ENCODE data around the gene BMP8A. TPM values are rescaled to one million over a fixed set of nuclear protein-coding genes. Genes with fewer than 3 reads are reported as not detected.
A peak's percentile ranks its signal among the peaks of the same experiment; 100 is the strongest.
"Not testable (repeated sequence)": the region's sequence is repeated elsewhere in the genome, so short reads cannot be mapped to it uniquely, and the experiment has no call there.

Gene BMP8A
- total RNA-seq, 3 donors from 2014 or later: 0.33 TPM; not detected in 2

DNA sequence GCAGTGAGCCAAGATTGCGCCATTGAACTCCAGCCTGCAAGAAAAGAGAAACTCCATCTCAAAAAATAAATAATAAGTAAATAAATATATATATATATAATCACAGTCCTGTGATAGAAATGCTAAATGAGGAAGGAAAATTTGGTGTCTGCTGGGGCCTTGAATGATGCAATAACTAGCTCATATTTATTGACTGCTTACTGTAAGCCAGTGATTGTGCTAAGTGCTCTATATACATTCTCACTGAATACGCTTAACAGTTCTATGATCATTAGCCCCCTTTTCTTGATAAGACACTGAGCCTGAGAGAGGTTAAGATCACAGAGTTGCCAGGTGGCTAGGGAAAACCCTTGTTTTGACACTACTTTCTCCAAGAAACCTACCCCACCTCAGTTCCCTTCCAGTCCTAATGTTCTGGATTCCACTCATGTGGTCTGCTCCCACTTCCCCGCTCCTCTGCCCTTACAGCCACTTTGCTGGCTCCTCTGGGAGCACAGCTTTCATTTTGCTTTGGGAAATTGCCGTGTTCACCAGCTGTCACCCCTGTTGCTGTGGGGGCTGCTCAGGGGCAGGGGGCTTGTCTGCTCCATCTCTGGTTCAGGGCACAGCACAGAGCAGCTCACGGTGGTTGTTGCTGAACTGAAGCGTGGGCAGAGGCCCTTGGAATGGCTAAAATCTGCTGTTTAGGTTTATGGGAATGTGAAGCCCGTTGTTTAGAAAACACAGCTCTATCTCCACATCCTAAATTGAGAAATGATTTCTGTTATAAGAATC is 2.5 kb upstream of the BMP8A start:
- no peak for TF ChIP-seq POLR2AphosphoS5 (IDR thresholded peaks at IDR 0.05)
- TF ChIP-seq, protein P1, sequence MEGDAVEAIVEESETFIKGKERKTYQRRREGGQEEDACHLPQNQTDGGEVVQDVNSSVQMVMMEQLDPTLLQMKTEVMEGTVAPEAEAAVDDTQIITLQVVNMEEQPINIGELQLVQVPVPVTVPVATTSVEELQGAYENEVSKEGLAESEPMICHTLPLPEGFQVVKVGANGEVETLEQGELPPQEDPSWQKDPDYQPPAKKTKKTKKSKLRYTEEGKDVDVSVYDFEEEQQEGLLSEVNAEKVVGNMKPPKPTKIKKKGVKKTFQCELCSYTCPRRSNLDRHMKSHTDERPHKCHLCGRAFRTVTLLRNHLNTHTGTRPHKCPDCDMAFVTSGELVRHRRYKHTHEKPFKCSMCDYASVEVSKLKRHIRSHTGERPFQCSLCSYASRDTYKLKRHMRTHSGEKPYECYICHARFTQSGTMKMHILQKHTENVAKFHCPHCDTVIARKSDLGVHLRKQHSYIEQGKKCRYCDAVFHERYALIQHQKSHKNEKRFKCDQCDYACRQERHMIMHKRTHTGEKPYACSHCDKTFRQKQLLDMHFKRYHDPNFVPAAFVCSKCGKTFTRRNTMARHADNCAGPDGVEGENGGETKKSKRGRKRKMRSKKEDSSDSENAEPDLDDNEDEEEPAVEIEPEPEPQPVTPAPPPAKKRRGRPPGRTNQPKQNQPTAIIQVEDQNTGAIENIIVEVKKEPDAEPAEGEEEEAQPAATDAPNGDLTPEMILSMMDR (IDR thresholded peaks at IDR 0.05): no peak
- no peak for TF ChIP-seq POLR2A (IDR thresholded peaks at IDR 0.05)
- H3K27me3 ChIP-seq: peaks cover 0 to 7% of the 10 kb centered on the region in 2 donors
- H3K27ac ChIP-seq: no peak overlapping the region
- H3K36me3 ChIP-seq: no peaks in the 10 kb centered on the region
- DNase-seq (ENCODE audit: low spot score in 2 of 2): no peak
- peaks cover 0 to 8% of the 10 kb centered on the region in 2 donors for H3K4me1 ChIP-seq
- intact Hi-C loops (cut with DNase I; ENCODE audit: low total_unique reads): no loop called here
- H3K4me3 ChIP-seq: no peak overlapping the region
- H3K9me3 ChIP-seq: no peaks in the 10 kb centered on the region

DNA sequence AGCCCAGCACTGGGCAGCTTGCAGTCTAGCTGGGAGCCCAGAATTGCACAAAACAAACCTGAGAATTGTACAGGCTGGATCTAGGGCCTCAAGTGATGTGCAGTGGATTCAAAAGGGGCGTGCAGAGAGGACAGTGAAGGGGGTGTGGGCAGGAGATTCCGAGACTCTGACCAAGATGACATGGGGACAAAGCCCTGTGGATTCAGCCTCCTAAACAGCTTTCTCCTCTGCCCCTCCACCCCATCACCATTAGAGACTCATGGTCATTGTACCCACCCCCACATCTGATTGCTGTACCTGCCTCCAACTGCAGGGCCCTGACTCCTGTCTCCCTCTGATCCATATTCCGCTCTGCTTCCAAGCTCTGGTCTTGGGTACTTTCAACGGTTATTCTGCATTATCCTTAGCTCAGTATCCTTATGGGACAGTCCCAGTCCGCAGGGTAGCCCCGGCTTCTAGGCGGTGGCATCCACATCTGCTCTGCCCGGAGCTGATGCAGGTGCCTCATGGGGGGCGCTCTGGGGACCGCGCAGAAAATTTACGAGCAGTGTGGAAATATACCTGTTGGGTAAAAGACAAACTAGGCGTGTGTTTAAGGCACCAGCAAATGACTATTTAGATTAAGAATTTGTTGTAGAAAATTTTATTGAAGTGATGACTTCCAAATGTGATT is 1.7 kb upstream of the BMP8A start:
- peaks cover 0 to 7% of the 10 kb centered on the region in 2 donors for H3K27me3 ChIP-seq
- intact Hi-C loops (cut with DNase I; ENCODE audit: low total_unique reads): no loop called here
- DNase-seq (ENCODE audit: low spot score in 2 of 2): no peak

GRCh38 chr1:39490596-39491145 is 765 bp upstream of the BMP8A start:
- intact Hi-C loops (cut with DNase I; ENCODE audit: low total_unique reads): no loop called here
- peak overlapping the region; percentile 17 to 75 (median 52) for H3K4me3 ChIP-seq
- no peaks in the 10 kb centered on the region for H3K36me3 ChIP-seq
- H3K27ac ChIP-seq: no peak overlapping the region
- TF ChIP-seq, protein P1 (IDR thresholded peaks at IDR 0.05): no peak
- no peak for TF ChIP-seq POLR2AphosphoS5 (IDR thresholded peaks at IDR 0.05)
- TF ChIP-seq POLR2A (IDR thresholded peaks at IDR 0.05): no peak
- H3K4me1 ChIP-seq: peaks cover 0 to 8% of the 10 kb centered on the region in 2 donors
- no peaks in the 10 kb centered on the region for H3K9me3 ChIP-seq
- peaks cover 0 to 7% of the 10 kb centered on the region in 2 donors for H3K27me3 ChIP-seq
- no peak for DNase-seq (ENCODE audit: low spot score in 2 of 2)

More for the DNA sequence above, 1.7 kb upstream of the BMP8A start:
- Histone ChIP-seq H3K36me3 (no peaks in the 10 kb centered on the region), H3K4me3 (no peak overlapping the region), H3K4me1 (peaks cover 0 to 8% of the 10 kb centered on the region in 2 donors), H3K27ac (no peak overlapping the region), H3K9me3 (no peaks in the 10 kb centered on the region)
- TF ChIP-seq POLR2AphosphoS5 (IDR thresholded peaks at IDR 0.05): no peak
- no peak for TF ChIP-seq POLR2A (IDR thresholded peaks at IDR 0.05)
- TF ChIP-seq, protein P1 (IDR thresholded peaks at IDR 0.05): no peak

DNA sequence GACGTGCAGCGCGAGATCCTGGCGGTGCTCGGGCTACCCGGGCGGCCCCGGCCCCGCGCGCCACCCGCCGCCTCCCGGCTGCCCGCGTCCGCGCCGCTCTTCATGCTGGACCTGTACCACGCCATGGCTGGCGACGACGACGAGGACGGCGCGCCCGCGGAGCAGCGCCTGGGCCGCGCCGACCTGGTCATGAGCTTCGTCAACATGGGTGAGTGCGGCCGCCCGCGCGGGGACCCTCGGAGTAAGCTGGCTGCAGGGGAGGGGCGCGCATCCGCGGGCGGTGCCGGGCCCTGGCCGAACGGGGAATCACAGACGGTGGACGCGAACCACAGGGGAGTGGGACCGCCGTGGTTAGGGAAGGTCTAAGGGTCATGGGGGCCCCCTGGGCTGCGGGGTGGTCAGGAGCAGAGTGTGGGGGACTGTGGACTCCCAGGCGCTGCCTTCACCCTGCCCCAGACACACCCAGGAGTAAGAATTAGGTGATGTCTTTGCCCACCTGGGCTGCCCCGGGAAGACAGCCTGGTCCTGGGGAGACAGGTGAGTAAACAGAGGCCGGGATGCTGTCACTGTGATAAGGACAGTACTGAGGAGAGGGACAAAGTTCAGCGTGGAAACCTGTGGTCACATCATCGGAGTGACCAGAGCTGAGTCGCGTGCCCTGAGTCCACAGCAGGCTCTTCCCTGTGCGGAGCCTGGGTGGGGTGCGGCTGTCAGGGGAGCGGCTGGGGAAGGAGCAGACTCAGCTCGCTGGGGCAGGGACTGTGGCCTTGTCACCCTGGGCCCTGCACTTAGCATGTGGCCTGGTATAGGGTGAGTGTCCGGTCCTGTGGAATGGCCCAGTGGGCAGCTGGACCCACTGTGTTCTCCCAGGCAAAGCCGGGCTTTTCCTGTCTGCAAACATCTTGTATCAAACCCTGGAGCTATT is 944 bp downstream of the BMP8A start:
- intact Hi-C loops (cut with DNase I; ENCODE audit: low total_unique reads); H3K9me3 ChIP-seq; H3K4me1 ChIP-seq; H3K27me3 ChIP-seq; H3K36me3 ChIP-seq; H3K27ac ChIP-seq; DNase-seq (ENCODE audit: low spot score in 2 of 2): not testable (repeated sequence)
- peak overlapping the region in 2 of 3 donors; percentile 52 to 75 for H3K4me3 ChIP-seq

DNA sequence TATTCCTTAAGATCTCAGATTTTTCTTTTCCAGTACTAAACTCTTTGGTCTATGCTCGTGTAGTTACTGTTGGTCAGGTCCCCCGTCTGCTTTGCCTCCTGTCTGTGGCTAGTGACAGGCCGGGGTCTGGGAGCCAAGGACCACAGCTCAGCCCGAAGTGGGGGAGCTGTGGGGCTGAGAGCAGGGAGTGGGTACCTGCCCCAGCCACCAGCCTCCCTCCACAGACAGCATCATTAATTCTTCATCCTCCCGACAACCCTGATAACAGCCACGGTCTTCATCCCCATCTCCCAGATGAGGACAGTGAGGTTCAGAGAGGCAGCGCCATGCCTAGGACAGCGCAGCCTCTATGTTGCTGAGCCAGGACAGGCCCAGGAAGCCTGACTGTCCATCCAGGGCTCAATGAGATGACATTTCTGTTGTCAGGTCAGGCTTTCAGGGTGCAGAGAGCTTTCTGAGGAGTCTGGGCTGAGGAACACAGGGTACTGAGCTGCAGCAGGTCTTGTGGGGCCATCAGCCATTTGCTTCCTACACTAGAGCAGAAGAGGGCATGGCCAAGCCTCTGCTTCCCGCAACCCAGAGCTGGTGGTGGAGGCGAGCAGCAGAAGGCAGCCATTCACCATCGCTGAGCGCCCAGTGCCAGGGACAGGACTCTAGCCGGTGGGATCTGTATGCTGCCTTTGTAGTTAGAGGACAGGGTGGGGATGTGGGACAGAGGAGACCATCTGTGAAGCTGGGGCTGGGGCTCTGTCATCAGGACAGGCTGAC is 1.8 kb downstream of the BMP8A start:
- H3K4me1 ChIP-seq; H3K36me3 ChIP-seq; intact Hi-C loops (cut with DNase I; ENCODE audit: low total_unique reads); H3K27me3 ChIP-seq; H3K27ac ChIP-seq; H3K9me3 ChIP-seq; DNase-seq (ENCODE audit: low spot score in 2 of 2); H3K4me3 ChIP-seq: not testable (repeated sequence)
